ENCODE results near the gene RASAL2. TPM values are rescaled to one million over a fixed set of nuclear protein-coding genes. Genes with fewer than 3 reads are reported as not detected.

The RASAL2 gene
- total RNA-seq, 1 experiment from 2014 or later, result 22.2 TPM

DNA sequence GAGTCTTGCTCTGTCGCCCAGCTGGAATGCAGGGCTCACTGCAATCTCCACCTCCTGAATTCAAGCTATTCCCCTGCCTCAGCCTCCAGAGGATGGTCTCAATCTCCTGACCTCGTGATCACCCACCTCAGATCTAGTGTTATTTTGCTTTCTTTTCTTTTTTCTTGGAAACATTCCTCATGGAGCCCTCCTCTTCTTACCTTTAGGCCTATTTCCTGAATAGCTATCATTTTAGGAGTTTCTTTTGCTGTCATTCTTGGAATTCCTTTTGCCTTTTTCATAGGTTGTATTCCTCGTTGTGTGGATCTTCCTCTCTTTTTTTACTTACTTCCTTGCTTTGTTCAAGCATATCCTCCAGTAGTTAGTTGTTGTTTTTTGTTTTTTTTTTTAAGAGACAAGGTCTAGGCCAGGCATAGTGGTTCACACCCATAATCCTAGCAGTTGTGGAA is 173.8 kb downstream of the RASAL2 start:
- peaks cover 2% of the 10 kb centered on the region; the same call in 1 of the 2 replicates for H3K79me2 ChIP-seq (ENCODE audit: insufficient read depth, low read length)
- no peak overlapping the region for H3K56ac ChIP-seq (ENCODE audit: insufficient read length, low read depth, low read length)
- H3K27ac ChIP-seq (ENCODE audit: insufficient read length, low read depth, low read length), result peak overlapping the region; percentile 85
- no peak overlapping the region for H3K9ac ChIP-seq (ENCODE audit: extremely low read depth, insufficient read length, low read length)
- no peak overlapping the region for H3K18ac ChIP-seq (ENCODE audit: insufficient read length, low read depth, low read length)
- peak; percentile 75 for DNase-seq
- no peak overlapping the region for H2BK120ac ChIP-seq (ENCODE audit: low read depth, low read length, poor library complexity, severe bottlenecking)
- H3K27me3 ChIP-seq (ENCODE audit: insufficient read depth, low read length), result no peaks in the 10 kb centered on the region
- H2AFZ ChIP-seq (ENCODE audit: low read length), result no peak overlapping the region
- no peak overlapping the region for H3K14ac ChIP-seq (ENCODE audit: insufficient read depth, low read length)
- peaks cover 89% of the 10 kb centered on the region in 2 experiments for H3K4me1 Mint-ChIP-seq
- TF ChIP-seq, protein P1, sequence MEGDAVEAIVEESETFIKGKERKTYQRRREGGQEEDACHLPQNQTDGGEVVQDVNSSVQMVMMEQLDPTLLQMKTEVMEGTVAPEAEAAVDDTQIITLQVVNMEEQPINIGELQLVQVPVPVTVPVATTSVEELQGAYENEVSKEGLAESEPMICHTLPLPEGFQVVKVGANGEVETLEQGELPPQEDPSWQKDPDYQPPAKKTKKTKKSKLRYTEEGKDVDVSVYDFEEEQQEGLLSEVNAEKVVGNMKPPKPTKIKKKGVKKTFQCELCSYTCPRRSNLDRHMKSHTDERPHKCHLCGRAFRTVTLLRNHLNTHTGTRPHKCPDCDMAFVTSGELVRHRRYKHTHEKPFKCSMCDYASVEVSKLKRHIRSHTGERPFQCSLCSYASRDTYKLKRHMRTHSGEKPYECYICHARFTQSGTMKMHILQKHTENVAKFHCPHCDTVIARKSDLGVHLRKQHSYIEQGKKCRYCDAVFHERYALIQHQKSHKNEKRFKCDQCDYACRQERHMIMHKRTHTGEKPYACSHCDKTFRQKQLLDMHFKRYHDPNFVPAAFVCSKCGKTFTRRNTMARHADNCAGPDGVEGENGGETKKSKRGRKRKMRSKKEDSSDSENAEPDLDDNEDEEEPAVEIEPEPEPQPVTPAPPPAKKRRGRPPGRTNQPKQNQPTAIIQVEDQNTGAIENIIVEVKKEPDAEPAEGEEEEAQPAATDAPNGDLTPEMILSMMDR (conservative IDR thresholded peaks at IDR 0.05), result no peak
- no peak overlapping the region for H4K8ac ChIP-seq (replicated peaks; ENCODE audit: insufficient read length, low read depth, low read length)
- H2BK12ac ChIP-seq (ENCODE audit: insufficient read length, low read depth, low read length), result no peak overlapping the region
- H3K23ac ChIP-seq (ENCODE audit: insufficient read length, low read depth, low read length), result no peak overlapping the region
- H3K27me3 Mint-ChIP-seq (ENCODE audit: low read depth), result no peaks in the 10 kb centered on the region
- no peak overlapping the region for H3K4me2 ChIP-seq (ENCODE audit: insufficient read depth, insufficient read length, low read length)
- no peaks in the 10 kb centered on the region for H3K9me3 Mint-ChIP-seq
- no peak overlapping the region for H2AK5ac ChIP-seq (ENCODE audit: insufficient read length, low read length)
- H2BK5ac ChIP-seq (ENCODE audit: insufficient read length, low read length), result no peak overlapping the region
- no peaks in the 10 kb centered on the region for H3K79me1 ChIP-seq (ENCODE audit: insufficient read depth, low read depth, low read length, poor library complexity, severe bottlenecking)
- H3K9me3 ChIP-seq (ENCODE audit: control insufficient read depth, low read depth, low read length), result no peaks in the 10 kb centered on the region
- no peaks in the 10 kb centered on the region for H3K23me2 ChIP-seq (ENCODE audit: insufficient read length, low read depth, low read length, poor library complexity, severe bottlenecking)
- H2BK20ac ChIP-seq (ENCODE audit: low read depth, low read length, poor library complexity, severe bottlenecking), result peak overlapping the region; percentile 97
- no CpG with 5 or more reads among the region's 3 CpGs for WGBS (ENCODE audit: extremely low coverage, insufficient read length, low lambda C conversion rate)
- no peak overlapping the region for H2BK15ac ChIP-seq (ENCODE audit: low read depth, low read length)
- H3K4ac ChIP-seq (ENCODE audit: low read depth, low read length), result no peak overlapping the region
- peak overlapping the region; percentile 41 to 63 for H3K4me3 Mint-ChIP-seq
- H3K27ac Mint-ChIP-seq, result peak overlapping the region; percentile 88 to 98 (median 98)
- no peaks in the 10 kb centered on the region for H4K20me1 ChIP-seq (ENCODE audit: control insufficient read depth, insufficient read depth, insufficient read length)
- H3T11ph ChIP-seq (ENCODE audit: low read length), result no peak overlapping the region
- H4K91ac ChIP-seq (ENCODE audit: insufficient read length, low read depth, low read length), result no peak overlapping the region
- H3K36me3 Mint-ChIP-seq (ENCODE audit: insufficient read depth in 1 of 3, low read depth in 3 of 3), result no peaks in the 10 kb centered on the region; a peak in 1 of 7 replicates
- no peak overlapping the region for H4K5ac ChIP-seq (ENCODE audit: insufficient read length, low read depth, low read length)
- peaks cover 12% of the 10 kb centered on the region; the same call in 1 of the 2 replicates for H3K4me1 ChIP-seq (ENCODE audit: insufficient read depth, low read length)
